ENCODE data around the gene VAT1L. TPM values are rescaled to one million over a fixed set of nuclear protein-coding genes. Genes with fewer than 3 reads are reported as not detected.

VAT1L gene
- total RNA-seq, 2 experiments from 2014 or later, result not detected

- intact Hi-C loops (cut with micrococcal nuclease), result no loop called here
- peaks cover 7% of the 10 kb centered on the region for H3K27me3 Mint-ChIP-seq
- no peak overlapping the region for H3K27ac Mint-ChIP-seq
- DNase-seq (no peak), ATAC-seq (no peak)
- no peaks in the 10 kb centered on the region for H3K9me3 Mint-ChIP-seq
- no peaks in the 10 kb centered on the region for H3K4me1 Mint-ChIP-seq (ENCODE audit: low read depth)
- no peaks in the 10 kb centered on the region for H3K36me3 Mint-ChIP-seq (ENCODE audit: low read depth)
- TF ChIP-seq CTCF (IDR thresholded peaks at IDR 0.05), result no peak
- ChIA-PET CTCF (no interaction called here), POLR2A (no interaction called here)
- no peak overlapping the region for H3K4me3 Mint-ChIP-seq
Observed at GRCh38 chr16:77816293-77816692, 27.9 kb downstream of the VAT1L start.

- TF ChIP-seq CTCF (IDR thresholded peaks at IDR 0.05), result no peak
- ATAC-seq, result no peak
- DNase-seq, result no peak
- Mint-ChIP-seq H3K27me3 (peaks cover 16% of the 10 kb centered on the region), H3K4me3 (no peak overlapping the region), H3K4me1 (ENCODE audit: low read depth) (no peaks in the 10 kb centered on the region), H3K36me3 (ENCODE audit: low read depth) (no peaks in the 10 kb centered on the region), H3K27ac (no peak overlapping the region), H3K9me3 (no peaks in the 10 kb centered on the region)
- ChIA-PET CTCF (interaction anchor here (1.0 kb wide), 1 partner anchor 10 kb away, joined by 3 read pairs; no protein-coding TSS in a partner anchor), POLR2A (no interaction called here)
- intact Hi-C loops (cut with micrococcal nuclease), result no loop called here
Observed at GRCh38 chr16:77820340-77820739, 32.0 kb downstream of the VAT1L start.

GRCh38 chr16:77822661-77823060, 34.3 kb downstream of the VAT1L start:
- ChIA-PET POLR2A (no interaction called here), CTCF (no interaction called here)
- ATAC-seq (no peak), DNase-seq (no peak)
- H3K36me3 Mint-ChIP-seq (ENCODE audit: low read depth), result no peaks in the 10 kb centered on the region
- no peak for TF ChIP-seq CTCF (IDR thresholded peaks at IDR 0.05)
- H3K27ac Mint-ChIP-seq, result no peak overlapping the region
- H3K4me3 Mint-ChIP-seq, result no peak overlapping the region
- intact Hi-C loops (cut with micrococcal nuclease), result no loop called here
- no peaks in the 10 kb centered on the region for H3K4me1 Mint-ChIP-seq (ENCODE audit: low read depth)
- peaks cover 17% of the 10 kb centered on the region for H3K27me3 Mint-ChIP-seq
- no peaks in the 10 kb centered on the region for H3K9me3 Mint-ChIP-seq

GRCh38 chr16:77823067-77823466, 34.7 kb downstream of the VAT1L start:
- POLR2A ChIA-PET, result no interaction called here
- Mint-ChIP-seq H3K36me3 (ENCODE audit: low read depth) (no peaks in the 10 kb centered on the region), H3K9me3 (no peaks in the 10 kb centered on the region), H3K27me3 (peaks cover 17% of the 10 kb centered on the region), H3K27ac (no peak overlapping the region), H3K4me1 (ENCODE audit: low read depth) (no peaks in the 10 kb centered on the region), H3K4me3 (no peak overlapping the region)
- TF ChIP-seq CTCF (IDR thresholded peaks at IDR 0.05), result no peak
- CTCF ChIA-PET, result no interaction called here
- intact Hi-C loops (cut with micrococcal nuclease), result no loop called here
- ATAC-seq (no peak), DNase-seq (no peak)

- Mint-ChIP-seq H3K27ac (no peak overlapping the region), H3K36me3 (ENCODE audit: low read depth) (no peaks in the 10 kb centered on the region), H3K9me3 (no peaks in the 10 kb centered on the region), H3K4me3 (no peak overlapping the region), H3K27me3 (peaks cover 13% of the 10 kb centered on the region), H3K4me1 (ENCODE audit: low read depth) (no peaks in the 10 kb centered on the region)
- intact Hi-C loops (cut with micrococcal nuclease), result no loop called here
- no peak for ATAC-seq
- TF ChIP-seq CTCF (IDR thresholded peaks at IDR 0.05), result no peak
- no peak for DNase-seq
- ChIA-PET POLR2A (no interaction called here), CTCF (interaction anchor here (1.3 kb wide), 1 partner anchor 177 kb away, joined by 3 read pairs; no protein-coding TSS in a partner anchor)
Observed at GRCh38 chr16:77825196-77825595, 36.8 kb downstream of the VAT1L start.

All from activated CD8-positive, alpha-beta T cell treated with anti-CD3 and anti-CD28 coated beads for 36 hours (primary cell).